DND-41 (cell line): Measurements from ENCODE around the gene SPDYE2B.
"Not testable (repeated sequence)": the region's sequence is repeated elsewhere in the genome, so short reads cannot be mapped to it uniquely, and the experiment has no call there.

Experiments
- EZH2 ChIP-seq: IDR thresholded peaks from 3 replicates; pipeline ENCODE4 v1.6.1; 2012; ENCODE audit warnings: borderline replicate concordance, low read depth, mild to moderate bottlenecking, moderate library complexity, low read length, inconsistent platforms; ENCODE audit not compliant: severe bottlenecking
- TF ChIP-seq, protein P1 (sequence below): IDR thresholded peaks from 2 replicates; pipeline ENCODE4 v1.5.1; 2012; ENCODE audit warnings: borderline replicate concordance, low read length, moderate library complexity, mild to moderate bottlenecking; ENCODE audit not compliant: poor library complexity, severe bottlenecking; ENCODE audit errors: extremely low read depth

DNA sequence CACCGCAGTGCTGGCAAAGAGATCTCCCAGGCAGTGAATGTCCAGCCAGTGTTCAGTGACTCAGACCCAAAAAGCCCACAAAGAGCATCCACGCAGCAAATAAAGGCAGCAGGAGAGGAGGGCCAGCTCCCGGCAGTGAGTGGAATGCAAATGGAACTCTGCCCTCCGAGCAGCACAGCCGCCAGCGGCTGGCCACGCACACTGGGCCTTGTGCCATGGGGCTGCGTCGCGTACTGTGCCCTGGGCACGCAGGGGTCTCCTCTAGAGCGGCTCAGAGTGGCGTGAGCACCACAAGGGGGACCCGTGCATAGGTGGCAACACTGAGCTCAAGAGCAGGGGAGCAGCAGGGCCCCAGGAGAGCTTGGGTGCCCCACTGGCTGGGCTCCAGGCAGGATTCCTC lies 17.4 kb downstream of the SPDYE2B start:
- TF ChIP-seq, protein P1, sequence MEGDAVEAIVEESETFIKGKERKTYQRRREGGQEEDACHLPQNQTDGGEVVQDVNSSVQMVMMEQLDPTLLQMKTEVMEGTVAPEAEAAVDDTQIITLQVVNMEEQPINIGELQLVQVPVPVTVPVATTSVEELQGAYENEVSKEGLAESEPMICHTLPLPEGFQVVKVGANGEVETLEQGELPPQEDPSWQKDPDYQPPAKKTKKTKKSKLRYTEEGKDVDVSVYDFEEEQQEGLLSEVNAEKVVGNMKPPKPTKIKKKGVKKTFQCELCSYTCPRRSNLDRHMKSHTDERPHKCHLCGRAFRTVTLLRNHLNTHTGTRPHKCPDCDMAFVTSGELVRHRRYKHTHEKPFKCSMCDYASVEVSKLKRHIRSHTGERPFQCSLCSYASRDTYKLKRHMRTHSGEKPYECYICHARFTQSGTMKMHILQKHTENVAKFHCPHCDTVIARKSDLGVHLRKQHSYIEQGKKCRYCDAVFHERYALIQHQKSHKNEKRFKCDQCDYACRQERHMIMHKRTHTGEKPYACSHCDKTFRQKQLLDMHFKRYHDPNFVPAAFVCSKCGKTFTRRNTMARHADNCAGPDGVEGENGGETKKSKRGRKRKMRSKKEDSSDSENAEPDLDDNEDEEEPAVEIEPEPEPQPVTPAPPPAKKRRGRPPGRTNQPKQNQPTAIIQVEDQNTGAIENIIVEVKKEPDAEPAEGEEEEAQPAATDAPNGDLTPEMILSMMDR, result not testable (repeated sequence)
- not testable (repeated sequence) for TF ChIP-seq EZH2
